ENCODE data around the gene ARHGAP6.

The ARHGAP6 gene

GRCh38 chrX:11472879-11473278, 192.8 kb downstream of the ARHGAP6 start:
- Histone ChIP-seq H3K4me2 (no peak overlapping the region), H3K4me1 (ENCODE audit: low read depth, poor library complexity, severe bottlenecking) (no peaks in the 10 kb centered on the region), H3K79me2 (ENCODE audit: insufficient read depth, low read depth) (no peaks in the 10 kb centered on the region), H2AFZ (ENCODE audit: low read depth) (no peak overlapping the region), H3K27me3 (ENCODE audit: insufficient read depth, low read depth) (no peaks in the 10 kb centered on the region), H4K20me1 (ENCODE audit: insufficient read depth) (no peaks in the 10 kb centered on the region), H3K36me3 (ENCODE audit: insufficient read depth) (no peaks in the 10 kb centered on the region), H3K9ac (no peak overlapping the region), H3K4me3 (IDR thresholded peaks at IDR 0.05; ENCODE audit: insufficient read depth, low read depth, low read length) (no peak overlapping the region), H3K27ac (no peak overlapping the region)
- TF ChIP-seq CTCF (conservative IDR thresholded peaks at IDR 0.05; ENCODE audit: low read depth, low read length), result no peak

- no peaks in the 10 kb centered on the region for H4K20me1 ChIP-seq (ENCODE audit: insufficient read depth)
- H3K79me2 ChIP-seq (ENCODE audit: insufficient read depth, low read depth), result no peaks in the 10 kb centered on the region
- H3K4me1 ChIP-seq (ENCODE audit: low read depth, poor library complexity, severe bottlenecking), result no peaks in the 10 kb centered on the region
- no peak overlapping the region for H3K9ac ChIP-seq
- H3K4me3 ChIP-seq (IDR thresholded peaks at IDR 0.05; ENCODE audit: insufficient read depth, low read depth, low read length), result no peak overlapping the region
- no peaks in the 10 kb centered on the region for H3K36me3 ChIP-seq (ENCODE audit: insufficient read depth)
- no peak for TF ChIP-seq CTCF (conservative IDR thresholded peaks at IDR 0.05; ENCODE audit: low read depth, low read length)
- no peaks in the 10 kb centered on the region for H3K27me3 ChIP-seq (ENCODE audit: insufficient read depth, low read depth)
- no peak overlapping the region for H3K27ac ChIP-seq
- H3K4me2 ChIP-seq, result no peak overlapping the region
- no peak overlapping the region for H2AFZ ChIP-seq (ENCODE audit: low read depth)
Observed at GRCh38 chrX:11472381-11472780, 193.3 kb downstream of the ARHGAP6 start.

- Histone ChIP-seq H2AFZ (ENCODE audit: low read depth) (no peak overlapping the region), H3K79me2 (ENCODE audit: insufficient read depth, low read depth) (no peaks in the 10 kb centered on the region), H3K27me3 (ENCODE audit: insufficient read depth, low read depth) (no peaks in the 10 kb centered on the region), H3K4me1 (ENCODE audit: low read depth, poor library complexity, severe bottlenecking) (no peaks in the 10 kb centered on the region), H3K36me3 (ENCODE audit: insufficient read depth) (no peaks in the 10 kb centered on the region), H3K9ac (no peak overlapping the region), H3K4me2 (no peak overlapping the region), H3K4me3 (IDR thresholded peaks at IDR 0.05; ENCODE audit: insufficient read depth, low read depth, low read length) (no peak overlapping the region), H3K27ac (no peak overlapping the region), H4K20me1 (ENCODE audit: insufficient read depth) (no peaks in the 10 kb centered on the region)
- TF ChIP-seq CTCF (conservative IDR thresholded peaks at IDR 0.05; ENCODE audit: low read depth, low read length), result no peak
Observed at GRCh38 chrX:11470250-11470974, 195.3 kb downstream of the ARHGAP6 start.

- H3K79me2 ChIP-seq (ENCODE audit: insufficient read depth, low read depth), result no peaks in the 10 kb centered on the region
- H3K4me1 ChIP-seq (ENCODE audit: low read depth, poor library complexity, severe bottlenecking), result no peaks in the 10 kb centered on the region
- no peaks in the 10 kb centered on the region for H4K20me1 ChIP-seq (ENCODE audit: insufficient read depth)
- H2AFZ ChIP-seq (ENCODE audit: low read depth), result no peak overlapping the region
- H3K27me3 ChIP-seq (ENCODE audit: insufficient read depth, low read depth), result no peaks in the 10 kb centered on the region
- H3K4me2 ChIP-seq, result no peak overlapping the region
- TF ChIP-seq CTCF (conservative IDR thresholded peaks at IDR 0.05; ENCODE audit: low read depth, low read length), result no peak
- no peak overlapping the region for H3K9ac ChIP-seq
- no peak overlapping the region for H3K27ac ChIP-seq
- H3K36me3 ChIP-seq (ENCODE audit: insufficient read depth), result no peaks in the 10 kb centered on the region
- no peak overlapping the region for H3K4me3 ChIP-seq (IDR thresholded peaks at IDR 0.05; ENCODE audit: insufficient read depth, low read depth, low read length)
Observed at GRCh38 chrX:11465648-11466411, 199.9 kb downstream of the ARHGAP6 start.
